Nephron (organoid): ENCODE data around the gene RABGGTB.

Source experiments
- H3K27ac Mint-ChIP-seq, 3 experiments: 2 replicates each; pipeline ENCODE4 v1.8.0; 2020; ENCODE audit warnings: mixed read lengths in 3 of 3, mild to moderate bottlenecking in 2 of 3, moderate library complexity in 1 of 3
- H3K27me3 Mint-ChIP-seq: 2 replicates; pipeline ENCODE4 v1.8.0; 2021; ENCODE audit warnings: low read depth, mild to moderate bottlenecking, moderate library complexity, mixed read lengths
- H3K36me3 Mint-ChIP-seq: 2 replicates; pipeline ENCODE4 v1.8.0; 2020; ENCODE audit warnings: low read depth, mixed read lengths
- H3K4me1 Mint-ChIP-seq: 2 replicates; pipeline ENCODE4 v1.8.0; 2020; ENCODE audit warnings: mixed read lengths
- H3K4me3 Mint-ChIP-seq, 3 experiments: 2 replicates each; pipeline ENCODE4 v1.8.0; 2020; ENCODE audit warnings: mild to moderate bottlenecking in 3 of 3, mixed read lengths in 3 of 3, moderate library complexity in 2 of 3
- H3K9me3 Mint-ChIP-seq: 2 replicates; pipeline ENCODE4 v1.8.0; 2020; ENCODE audit warnings: mixed read lengths
- CTCF ChIP-seq, 3 experiments: fragments of 200-600 bp; sonication (generic); IDR thresholded peaks; one replicate each; pipeline ENCODE4 v1.5.0; 2021; ENCODE audit warnings: antibody characterized with exemption in 3 of 3; ENCODE audit not compliant: unreplicated experiment in 3 of 3

Gene RABGGTB

DNA sequence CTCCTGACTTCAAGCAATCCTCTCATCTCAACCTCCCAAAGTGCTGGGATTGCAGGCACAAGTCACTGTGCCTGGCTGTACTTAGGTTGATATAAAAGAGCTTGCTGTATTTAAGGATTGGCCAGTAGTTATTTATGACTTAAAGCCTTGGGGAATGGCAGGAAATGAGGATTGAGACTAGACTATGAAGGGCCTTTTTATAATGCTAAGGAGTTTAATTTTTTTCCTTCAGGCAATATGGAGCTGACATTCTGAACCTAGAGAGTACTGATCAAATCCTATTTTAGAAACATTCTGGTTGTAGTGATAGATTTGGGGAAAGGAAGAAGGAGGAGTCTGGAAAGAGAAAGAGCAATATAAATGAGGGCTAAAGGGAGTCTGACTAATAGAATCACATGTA is 55.4 kb downstream of the RABGGTB start:
- H3K4me1 Mint-ChIP-seq, result no peaks in the 10 kb centered on the region
- H3K9me3 Mint-ChIP-seq, result peaks cover 12% of the 10 kb centered on the region
- H3K4me3 Mint-ChIP-seq, result no peak overlapping the region
- TF ChIP-seq CTCF (IDR thresholded peaks at IDR 0.05; ENCODE audit: unreplicated experiment in 3 of 3), result no peak
- H3K36me3 Mint-ChIP-seq, result no peaks in the 10 kb centered on the region
- no peak overlapping the region for H3K27ac Mint-ChIP-seq
- no peaks in the 10 kb centered on the region for H3K27me3 Mint-ChIP-seq
